ENCODE data around the gene TTLL9.

DNA sequence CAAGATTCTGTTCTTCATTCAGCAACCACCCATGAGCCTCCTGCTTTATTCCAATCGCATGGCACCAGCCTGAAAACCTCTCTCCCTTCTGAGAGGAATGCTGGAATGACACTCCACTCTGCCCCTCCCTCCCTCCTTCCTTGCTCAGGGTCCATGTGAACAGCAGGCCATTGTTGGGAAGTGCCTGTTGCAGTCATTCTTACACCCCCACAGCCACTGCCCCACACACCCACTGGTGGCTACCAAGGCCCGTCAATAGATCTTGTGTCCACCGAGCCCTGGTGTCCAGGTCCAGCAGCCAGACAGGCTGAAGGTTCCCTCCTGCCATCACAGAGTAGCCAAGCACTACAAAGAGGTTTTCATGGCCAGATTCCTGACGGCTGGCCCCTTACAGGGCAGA lies 74.9 kb downstream of the TTLL9 start:
- TF ChIP-seq POLR2A (IDR thresholded peaks at IDR 0.05; ENCODE audit: low read depth), result no peak
- TF ChIP-seq, protein P1, sequence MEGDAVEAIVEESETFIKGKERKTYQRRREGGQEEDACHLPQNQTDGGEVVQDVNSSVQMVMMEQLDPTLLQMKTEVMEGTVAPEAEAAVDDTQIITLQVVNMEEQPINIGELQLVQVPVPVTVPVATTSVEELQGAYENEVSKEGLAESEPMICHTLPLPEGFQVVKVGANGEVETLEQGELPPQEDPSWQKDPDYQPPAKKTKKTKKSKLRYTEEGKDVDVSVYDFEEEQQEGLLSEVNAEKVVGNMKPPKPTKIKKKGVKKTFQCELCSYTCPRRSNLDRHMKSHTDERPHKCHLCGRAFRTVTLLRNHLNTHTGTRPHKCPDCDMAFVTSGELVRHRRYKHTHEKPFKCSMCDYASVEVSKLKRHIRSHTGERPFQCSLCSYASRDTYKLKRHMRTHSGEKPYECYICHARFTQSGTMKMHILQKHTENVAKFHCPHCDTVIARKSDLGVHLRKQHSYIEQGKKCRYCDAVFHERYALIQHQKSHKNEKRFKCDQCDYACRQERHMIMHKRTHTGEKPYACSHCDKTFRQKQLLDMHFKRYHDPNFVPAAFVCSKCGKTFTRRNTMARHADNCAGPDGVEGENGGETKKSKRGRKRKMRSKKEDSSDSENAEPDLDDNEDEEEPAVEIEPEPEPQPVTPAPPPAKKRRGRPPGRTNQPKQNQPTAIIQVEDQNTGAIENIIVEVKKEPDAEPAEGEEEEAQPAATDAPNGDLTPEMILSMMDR (IDR thresholded peaks at IDR 0.05), result no peak
